Measurements from ENCODE around the gene IGFBP1. TPM values are rescaled to one million over a fixed set of nuclear protein-coding genes. Genes with fewer than 3 reads are reported as not detected.
A peak's percentile ranks its signal among the peaks of the same experiment; 100 is the strongest.

The IGFBP1 gene
- total and polyA plus RNA-seq, 2 of the 13 experiments (the other 11 are each of a cell fraction or from before 2014, with no cell fraction given), result 5.4 to 885 TPM

DNA sequence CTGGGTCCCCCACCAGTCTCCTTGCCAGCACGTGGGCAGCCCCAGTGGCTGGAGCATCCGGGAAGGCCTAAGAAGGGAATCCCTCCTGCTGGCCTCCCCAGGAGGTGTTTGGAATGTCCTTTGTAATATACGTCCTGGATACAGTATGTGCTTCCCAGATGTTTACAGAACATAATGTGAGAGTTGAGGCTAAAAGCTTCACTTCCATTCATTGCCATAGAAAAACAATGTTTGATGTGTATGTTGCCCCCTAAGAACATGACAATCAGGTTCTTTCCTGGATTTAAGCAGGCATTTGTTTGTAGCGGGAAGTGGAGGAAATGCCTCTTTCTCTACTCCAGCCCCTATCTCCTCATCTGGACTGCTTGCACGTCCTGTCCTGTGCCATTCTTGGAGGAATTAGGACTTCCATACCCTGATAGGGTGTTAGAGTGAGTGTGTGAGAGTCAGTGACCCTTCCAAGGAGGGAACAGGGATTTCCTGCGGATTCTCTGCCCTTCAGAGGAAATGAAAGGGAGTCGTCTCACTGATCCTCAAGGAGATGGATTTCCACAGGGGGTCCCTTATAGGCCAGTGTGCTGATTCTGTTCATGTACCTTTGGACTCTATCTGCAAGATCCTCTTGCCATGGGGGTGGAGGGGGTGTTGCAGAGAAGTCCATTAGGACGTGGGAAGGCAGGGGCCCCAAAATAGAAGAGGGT, 1.2 kb downstream of the IGFBP1 start (continued):
- peak; percentile 26; the same call in 1 of the 2 replicates for TF ChIP-seq KMT2A (CRISPR knock-in tag; IDR thresholded peaks at IDR 0.05)
- no peak for TF ChIP-seq ZNF546 (CRISPR knock-in tag; conservative IDR thresholded peaks at IDR 0.05)
- TF ChIP-seq SNAPC2 (CRISPR knock-in tag; IDR thresholded peaks at IDR 0.05), result 0 out of 2 replicates have a peak, but pooled peaks have one; percentile 68
- 0 out of 2 replicates have a peak, but pooled peaks have one; percentile 27 for TF ChIP-seq ZNF234 (CRISPR knock-in tag; conservative IDR thresholded peaks at IDR 0.05)
- TF ChIP-seq, protein P1, sequence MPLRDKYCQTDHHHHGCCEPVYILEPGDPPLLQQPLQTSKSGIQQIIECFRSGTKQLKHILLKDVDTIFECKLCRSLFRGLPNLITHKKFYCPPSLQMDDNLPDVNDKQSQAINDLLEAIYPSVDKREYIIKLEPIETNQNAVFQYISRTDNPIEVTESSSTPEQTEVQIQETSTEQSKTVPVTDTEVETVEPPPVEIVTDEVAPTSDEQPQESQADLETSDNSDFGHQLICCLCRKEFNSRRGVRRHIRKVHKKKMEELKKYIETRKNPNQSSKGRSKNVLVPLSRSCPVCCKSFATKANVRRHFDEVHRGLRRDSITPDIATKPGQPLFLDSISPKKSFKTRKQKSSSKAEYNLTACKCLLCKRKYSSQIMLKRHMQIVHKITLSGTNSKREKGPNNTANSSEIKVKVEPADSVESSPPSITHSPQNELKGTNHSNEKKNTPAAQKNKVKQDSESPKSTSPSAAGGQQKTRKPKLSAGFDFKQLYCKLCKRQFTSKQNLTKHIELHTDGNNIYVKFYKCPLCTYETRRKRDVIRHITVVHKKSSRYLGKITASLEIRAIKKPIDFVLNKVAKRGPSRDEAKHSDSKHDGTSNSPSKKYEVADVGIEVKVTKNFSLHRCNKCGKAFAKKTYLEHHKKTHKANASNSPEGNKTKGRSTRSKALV (CRISPR knock-in tag; IDR thresholded peaks at IDR 0.05), result peak; percentile 59; the same call in 1 of the 2 replicates
- TF ChIP-seq, protein P2, sequence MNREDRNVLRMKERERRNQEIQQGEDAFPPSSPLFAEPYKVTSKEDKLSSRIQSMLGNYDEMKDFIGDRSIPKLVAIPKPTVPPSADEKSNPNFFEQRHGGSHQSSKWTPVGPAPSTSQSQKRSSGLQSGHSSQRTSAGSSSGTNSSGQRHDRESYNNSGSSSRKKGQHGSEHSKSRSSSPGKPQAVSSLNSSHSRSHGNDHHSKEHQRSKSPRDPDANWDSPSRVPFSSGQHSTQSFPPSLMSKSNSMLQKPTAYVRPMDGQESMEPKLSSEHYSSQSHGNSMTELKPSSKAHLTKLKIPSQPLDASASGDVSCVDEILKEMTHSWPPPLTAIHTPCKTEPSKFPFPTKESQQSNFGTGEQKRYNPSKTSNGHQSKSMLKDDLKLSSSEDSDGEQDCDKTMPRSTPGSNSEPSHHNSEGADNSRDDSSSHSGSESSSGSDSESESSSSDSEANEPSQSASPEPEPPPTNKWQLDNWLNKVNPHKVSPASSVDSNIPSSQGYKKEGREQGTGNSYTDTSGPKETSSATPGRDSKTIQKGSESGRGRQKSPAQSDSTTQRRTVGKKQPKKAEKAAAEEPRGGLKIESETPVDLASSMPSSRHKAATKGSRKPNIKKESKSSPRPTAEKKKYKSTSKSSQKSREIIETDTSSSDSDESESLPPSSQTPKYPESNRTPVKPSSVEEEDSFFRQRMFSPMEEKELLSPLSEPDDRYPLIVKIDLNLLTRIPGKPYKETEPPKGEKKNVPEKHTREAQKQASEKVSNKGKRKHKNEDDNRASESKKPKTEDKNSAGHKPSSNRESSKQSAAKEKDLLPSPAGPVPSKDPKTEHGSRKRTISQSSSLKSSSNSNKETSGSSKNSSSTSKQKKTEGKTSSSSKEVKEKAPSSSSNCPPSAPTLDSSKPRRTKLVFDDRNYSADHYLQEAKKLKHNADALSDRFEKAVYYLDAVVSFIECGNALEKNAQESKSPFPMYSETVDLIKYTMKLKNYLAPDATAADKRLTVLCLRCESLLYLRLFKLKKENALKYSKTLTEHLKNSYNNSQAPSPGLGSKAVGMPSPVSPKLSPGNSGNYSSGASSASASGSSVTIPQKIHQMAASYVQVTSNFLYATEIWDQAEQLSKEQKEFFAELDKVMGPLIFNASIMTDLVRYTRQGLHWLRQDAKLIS (CRISPR knock-in tag; IDR thresholded peaks at IDR 0.05), result peak; percentile 99
- no peak for TF ChIP-seq JUN (CRISPR knock-in tag; IDR thresholded peaks at IDR 0.05)
- 0 out of 2 replicates have a peak, but pooled peaks have one; percentile 21 for TF ChIP-seq CREM (IDR thresholded peaks at IDR 0.05)
- no peak for TF ChIP-seq CREM (CRISPR knock-in tag; IDR thresholded peaks at IDR 0.05)
- TF ChIP-seq SRF (IDR thresholded peaks at IDR 0.05; ENCODE audit: low read depth, low read length), result no peak
- no peak for TF ChIP-seq ZNF562 (CRISPR knock-in tag; IDR thresholded peaks at IDR 0.05; ENCODE audit: borderline replicate concordance)
- TF ChIP-seq, protein P3, sequence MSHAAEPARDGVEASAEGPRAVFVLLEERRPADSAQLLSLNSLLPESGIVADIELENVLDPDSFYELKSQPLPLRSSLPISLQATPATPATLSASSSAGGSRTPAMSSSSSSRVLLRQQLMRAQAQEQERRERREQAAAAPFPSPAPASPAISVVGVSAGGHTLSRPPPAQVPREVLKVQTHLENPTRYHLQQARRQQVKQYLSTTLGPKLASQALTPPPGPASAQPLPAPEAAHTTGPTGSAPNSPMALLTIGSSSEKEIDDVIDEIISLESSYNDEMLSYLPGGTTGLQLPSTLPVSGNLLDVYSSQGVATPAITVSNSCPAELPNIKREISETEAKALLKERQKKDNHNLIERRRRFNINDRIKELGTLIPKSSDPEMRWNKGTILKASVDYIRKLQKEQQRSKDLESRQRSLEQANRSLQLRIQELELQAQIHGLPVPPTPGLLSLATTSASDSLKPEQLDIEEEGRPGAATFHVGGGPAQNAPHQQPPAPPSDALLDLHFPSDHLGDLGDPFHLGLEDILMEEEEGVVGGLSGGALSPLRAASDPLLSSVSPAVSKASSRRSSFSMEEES (CRISPR knock-in tag; IDR thresholded peaks at IDR 0.05), result 0 out of 2 replicates have a peak, but pooled peaks have one; percentile 38
- TF ChIP-seq ZNF354B (CRISPR knock-in tag; IDR thresholded peaks at IDR 0.05), result 0 out of 2 replicates have a peak, but pooled peaks have one; percentile 85
- TF ChIP-seq SP5 (CRISPR knock-in tag; IDR thresholded peaks at IDR 0.05; ENCODE audit: borderline replicate concordance, low read depth), result 0 out of 2 replicates have a peak, but pooled peaks have one; percentile 27
- TF ChIP-seq ZNF615 (CRISPR knock-in tag; IDR thresholded peaks at IDR 0.05; ENCODE audit: borderline replicate concordance), result no peak; the same call in 1 of the 2 replicates
- TF ChIP-seq GATA4 (IDR thresholded peaks at IDR 0.05; ENCODE audit: borderline replicate concordance, low read depth), result peak; percentile 30; the same call in 1 of the 2 replicates
- TF ChIP-seq ZNF496 (CRISPR knock-in tag; IDR thresholded peaks at IDR 0.05; ENCODE audit: insufficient replicate concordance), result no peak
- TF ChIP-seq MEIS1 (CRISPR knock-in tag; IDR thresholded peaks at IDR 0.05; ENCODE audit: borderline replicate concordance), result no peak
- 0 out of 2 replicates have a peak, but pooled peaks have one; percentile 12 for TF ChIP-seq MIER3 (CRISPR knock-in tag; IDR thresholded peaks at IDR 0.05; ENCODE audit: borderline replicate concordance)
- TF ChIP-seq TGIF2 (CRISPR knock-in tag; IDR thresholded peaks at IDR 0.05), result peak; percentile 65; the same call in 1 of the 2 replicates

All from HepG2 (cell line).